ENCODE results near the gene ALPG. TPM values are rescaled to one million over a fixed set of nuclear protein-coding genes. Genes with fewer than 3 reads are reported as not detected.

Gene ALPG
- total and polyA plus RNA-seq, 2 donors (not counting 1 experiment from before 2014, with no cell fraction given) = not detected

DNA sequence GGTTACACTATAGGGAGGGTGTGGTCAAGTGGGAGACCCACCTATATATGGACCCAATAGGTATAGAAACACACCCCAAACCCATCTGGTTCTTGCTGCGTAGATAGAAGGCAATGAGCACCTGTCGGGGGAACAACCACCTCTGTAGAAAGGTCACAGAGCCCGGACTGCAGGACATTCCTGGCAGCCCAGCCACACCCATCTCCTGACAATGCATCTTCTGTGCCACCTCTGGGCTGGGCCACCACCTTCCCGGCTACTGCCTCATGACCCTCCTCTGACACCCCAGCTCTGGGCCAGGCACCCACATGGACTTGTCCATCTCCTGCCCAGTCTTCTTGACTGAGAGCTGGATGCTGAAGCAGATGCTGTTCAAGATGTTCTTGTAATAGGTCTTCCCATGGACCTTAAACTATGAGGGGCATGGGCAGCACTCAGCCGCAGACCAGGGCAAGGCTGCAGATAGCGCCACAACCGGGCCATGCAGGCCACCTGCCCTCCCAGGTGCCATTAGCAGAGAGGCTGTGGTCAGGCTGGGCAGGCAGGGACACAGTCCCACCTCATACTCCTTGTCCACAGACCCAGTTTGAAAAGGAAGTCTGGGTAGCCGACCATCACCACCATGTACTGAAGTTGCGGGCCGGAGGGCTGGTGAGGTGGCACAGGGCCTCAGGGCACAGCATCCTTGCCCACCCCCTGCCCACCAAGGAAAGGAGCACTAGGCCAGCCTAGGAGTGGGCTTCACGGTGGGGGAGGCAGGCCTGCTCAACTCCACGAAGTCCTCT is 9.3 kb downstream of the ALPG start:
- ChIA-PET CTCF (no interaction called here), POLR2A (no interaction called here)
- peaks cover 19% of the 10 kb centered on the region for H3K4me1 Mint-ChIP-seq

More for the DNA sequence above, 9.3 kb downstream of the ALPG start:
- Histone ChIP-seq H3K9ac (ENCODE audit: low read length) (no peak overlapping the region), H3K27ac (ENCODE audit: low read length in 2 of 2) (no peak overlapping the region), H4K20me1 (ENCODE audit: control insufficient read depth, insufficient read depth, low read length, poor library complexity, severe bottlenecking) (no peaks in the 10 kb centered on the region), H3K79me2 (ENCODE audit: control insufficient read depth, insufficient read depth, low read length) (no peaks in the 10 kb centered on the region), H3K4me2 (replicated peaks; ENCODE audit: low read depth, low read length, poor library complexity, severe bottlenecking) (no peak overlapping the region), H3K4me3 (ENCODE audit: control extremely low read depth in 1 of 5, extremely low read depth in 1 of 5, insufficient read depth in 1 of 5, low read depth in 2 of 5, low read length in 4 of 5) (no peak overlapping the region), H3K9me3 (ENCODE audit: control extremely low read depth in 1 of 3, control insufficient read depth in 2 of 3, insufficient read depth in 1 of 3, low read length in 2 of 3) (peaks cover 0 to 5% (median 0%) of the 10 kb centered on the region in 3 donors), H3K36me3 (replicated peaks in 1 of 2; ENCODE audit: control extremely low read depth in 1 of 2, control insufficient read depth in 1 of 2, extremely low read depth in 1 of 2, insufficient read depth in 2 of 2, low read length in 1 of 2) (no peaks in the 10 kb centered on the region), H2AFZ (ENCODE audit: insufficient read depth, low read depth, low read length, poor library complexity, severe bottlenecking) (no peak overlapping the region), H3K27me3 (replicated peaks in 1 of 4; ENCODE audit: control extremely low read depth in 1 of 4, control insufficient read depth in 3 of 4, insufficient read depth in 4 of 4, low read length in 3 of 4) (peaks cover 0 to 32% (median 5%) of the 10 kb centered on the region in 4 experiments), H3K4me1 (ENCODE audit: control insufficient read depth in 2 of 2, insufficient read depth in 2 of 2, low read length in 2 of 2) (peaks cover 13 to 15% of the 10 kb centered on the region in 2 donors)
- TF ChIP-seq EZH2 (IDR thresholded peaks at IDR 0.05; ENCODE audit: borderline replicate concordance, insufficient read depth, low read depth, low read length, poor library complexity, severe bottlenecking) = no peak
- TF ChIP-seq, protein P1, sequence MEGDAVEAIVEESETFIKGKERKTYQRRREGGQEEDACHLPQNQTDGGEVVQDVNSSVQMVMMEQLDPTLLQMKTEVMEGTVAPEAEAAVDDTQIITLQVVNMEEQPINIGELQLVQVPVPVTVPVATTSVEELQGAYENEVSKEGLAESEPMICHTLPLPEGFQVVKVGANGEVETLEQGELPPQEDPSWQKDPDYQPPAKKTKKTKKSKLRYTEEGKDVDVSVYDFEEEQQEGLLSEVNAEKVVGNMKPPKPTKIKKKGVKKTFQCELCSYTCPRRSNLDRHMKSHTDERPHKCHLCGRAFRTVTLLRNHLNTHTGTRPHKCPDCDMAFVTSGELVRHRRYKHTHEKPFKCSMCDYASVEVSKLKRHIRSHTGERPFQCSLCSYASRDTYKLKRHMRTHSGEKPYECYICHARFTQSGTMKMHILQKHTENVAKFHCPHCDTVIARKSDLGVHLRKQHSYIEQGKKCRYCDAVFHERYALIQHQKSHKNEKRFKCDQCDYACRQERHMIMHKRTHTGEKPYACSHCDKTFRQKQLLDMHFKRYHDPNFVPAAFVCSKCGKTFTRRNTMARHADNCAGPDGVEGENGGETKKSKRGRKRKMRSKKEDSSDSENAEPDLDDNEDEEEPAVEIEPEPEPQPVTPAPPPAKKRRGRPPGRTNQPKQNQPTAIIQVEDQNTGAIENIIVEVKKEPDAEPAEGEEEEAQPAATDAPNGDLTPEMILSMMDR (IDR thresholded peaks at IDR 0.05) = no peak
- ATAC-seq (ENCODE audit: low read depth) (no peak), DNase-seq (no peak)
- intact Hi-C loops (cut with micrococcal nuclease) = no loop called here
- Mint-ChIP-seq H3K27me3 (peaks cover 39% of the 10 kb centered on the region), H3K9me3 (ENCODE audit: insufficient read depth) (no peaks in the 10 kb centered on the region), H3K4me3 (no peak overlapping the region), H3K27ac (no peak overlapping the region)
- 94% methylated on average over 12 of the region's 12 CpGs for WGBS (ENCODE audit: insufficient coverage)
